Activated naive CD4-positive, alpha-beta T cell treated with anti-CD3 and anti-CD28 coated beads, Interleukin-2, amount 50 U/mL, for 16 hours (primary cell): ENCODE measurements around the gene ERVFRD-1.

Experiments used
- DNase-seq: peaks from one replicate; pipeline ENCODE4 v3.0.0-alpha.2; 2020

ERVFRD-1 gene

GRCh38 chr6:11110921-11111768 lies at the start of gene ERVFRD-1:
Gene ERVFRD-1, minus strand, starts transcription at chr6:11111725. Its CDS starts 6,415 bp downstream, at chr6:11105310.
- DNase-seq: peak; percentile 15

GRCh38 chr6:11160199-11160598 lies 48.7 kb upstream of the ERVFRD-1 start:
- no peak for DNase-seq

- DNase-seq: no peak
These were observed 44.1 kb upstream of the ERVFRD-1 start for GRCh38 chr6:11155589-11155988.

GRCh38 chr6:11153447-11153846 lies 41.9 kb upstream of the ERVFRD-1 start:
- no peak for DNase-seq

- DNase-seq: no peak
These were observed 41.1 kb upstream of the ERVFRD-1 start for GRCh38 chr6:11152581-11152980.

- no peak for DNase-seq
These were observed 40.0 kb upstream of the ERVFRD-1 start for GRCh38 chr6:11151488-11151887.

- no peak for DNase-seq
These were observed 38.0 kb upstream of the ERVFRD-1 start for GRCh38 chr6:11149551-11149950.

- no peak for DNase-seq
These were observed 34.7 kb upstream of the ERVFRD-1 start for GRCh38 chr6:11146117-11146826.

GRCh38 chr6:11144393-11144851 lies 32.9 kb upstream of the ERVFRD-1 start:
- DNase-seq: peak; percentile 74

- DNase-seq: no peak
These were observed 32.2 kb upstream of the ERVFRD-1 start for GRCh38 chr6:11143394-11144371.

GRCh38 chr6:11142296-11143027 lies 30.9 kb upstream of the ERVFRD-1 start:
- DNase-seq: no peak

- DNase-seq: no peak
These were observed 29.8 kb upstream of the ERVFRD-1 start for GRCh38 chr6:11141295-11141694.

GRCh38 chr6:11140056-11140455 lies 28.5 kb upstream of the ERVFRD-1 start:
- DNase-seq: no peak

- DNase-seq: no peak
These were observed 27.8 kb upstream of the ERVFRD-1 start for GRCh38 chr6:11139051-11139960.

GRCh38 chr6:11136809-11137208 lies 25.3 kb upstream of the ERVFRD-1 start:
- no peak for DNase-seq

GRCh38 chr6:11133281-11133680 lies 21.8 kb upstream of the ERVFRD-1 start:
- DNase-seq: no peak

- DNase-seq: no peak
These were observed 20.8 kb upstream of the ERVFRD-1 start for GRCh38 chr6:11132194-11132888.

GRCh38 chr6:11130605-11131004 lies 19.1 kb upstream of the ERVFRD-1 start:
- no peak for DNase-seq

GRCh38 chr6:11129908-11130565 lies 18.5 kb upstream of the ERVFRD-1 start:
- no peak for DNase-seq

GRCh38 chr6:11128608-11129007 lies 17.1 kb upstream of the ERVFRD-1 start:
- DNase-seq: no peak
